Peyer's patch (tissue), 4 donors: ENCODE measurements around the gene FAM120B. TPM values are rescaled to one million over a fixed set of nuclear protein-coding genes. Genes with fewer than 3 reads are reported as not detected.
"Not testable (repeated sequence)": the region's sequence is repeated elsewhere in the genome, so short reads cannot be mapped to it uniquely, and the experiment has no call there.

Experiments used
- DNase-seq, 3 donors: peaks; one replicate each; pipeline ENCODE4 v3.0.0-alpha.2; 2017 to 2019
- H3K27ac ChIP-seq, 4 donors: fragments of 200-600 bp; sonication (generic); one replicate each; pipeline ENCODE4 v1.5.1; 2016 to 2019
- H3K27me3 ChIP-seq, 2 donors: fragments of 200-600 bp; sonication (generic); one replicate each; pipeline ENCODE4 v1.5.1; 2019
- H3K36me3 ChIP-seq, 3 donors: fragments of 200-600 bp; sonication (generic); one replicate each; pipeline ENCODE4 v1.5.1; 2016 to 2019
- H3K4me1 ChIP-seq, 4 donors: fragments of 200-600 bp; sonication (generic); one replicate each; pipeline ENCODE4 v1.5.1; 2016 to 2019
- H3K4me3 ChIP-seq, 4 donors: fragments of 200-600 bp; sonication (generic); 1 replicate in 3 of 4; 2 replicates in 1 of 4; pipeline ENCODE4 v1.5.1; 2016 to 2019; ENCODE audit warnings: mild to moderate bottlenecking in 1 of 4
- H3K9me3 ChIP-seq, 4 donors: fragments of 200-600 bp; sonication (generic); one replicate each; pipeline ENCODE4 v1.5.1; 2016 to 2019; ENCODE audit warnings: mild to moderate bottlenecking in 1 of 4
- POLR2A ChIP-seq, 2 donors: fragments of 450-650 bp; IDR thresholded peaks; one replicate each; pipeline ENCODE4 v1.5.1; 2017; ENCODE audit warnings: antibody characterized with exemption in 2 of 2, mild to moderate bottlenecking in 2 of 2, moderate library complexity in 2 of 2
- total RNA-seq, 4 donors: library from RNA; depleted of rRNA; stranded (reverse); fragments of >200 nt; gene quantifications; one replicate each; pipeline ENCODE4 v1.1.0, GENCODE V29; 2016
- TF ChIP-seq, protein P1 (sequence below), 6 experiments: fragments of 450-650 bp in 4 of 6; fragments of 200-600 bp in 2 of 6; sonication (generic) in 1 of 6; IDR thresholded peaks; one replicate each; pipeline ENCODE4 v1.5.1; 2017 to 2019; ENCODE audit warnings: antibody characterized with exemption in 6 of 6, mild to moderate bottlenecking in 3 of 6, moderate library complexity in 1 of 6

Gene FAM120B
- total RNA-seq, 4 donors from 2014 or later: 22.1 to 50.3 (median 38.1) TPM

DNA sequence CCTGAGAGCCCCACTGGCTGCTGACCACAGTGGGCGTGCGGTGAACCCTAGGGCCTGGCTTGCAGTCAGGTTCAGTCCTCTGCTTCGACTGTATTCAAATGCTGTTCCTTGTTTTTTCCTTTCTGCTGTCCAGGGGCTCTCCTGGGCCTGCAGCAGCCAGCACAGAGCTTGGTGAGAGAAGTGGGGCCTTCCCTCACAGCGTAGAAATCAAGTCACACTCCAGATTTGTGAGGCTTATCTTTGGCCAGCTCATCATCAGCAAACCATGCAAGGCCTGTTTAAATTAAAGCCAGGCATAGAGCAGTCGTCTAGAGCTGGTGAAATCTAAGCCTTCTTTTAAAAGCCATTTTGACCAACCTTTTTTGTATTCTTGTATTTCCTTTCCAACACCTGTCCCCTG is 8.4 kb downstream of the FAM120B start:
- TF ChIP-seq, protein P1, sequence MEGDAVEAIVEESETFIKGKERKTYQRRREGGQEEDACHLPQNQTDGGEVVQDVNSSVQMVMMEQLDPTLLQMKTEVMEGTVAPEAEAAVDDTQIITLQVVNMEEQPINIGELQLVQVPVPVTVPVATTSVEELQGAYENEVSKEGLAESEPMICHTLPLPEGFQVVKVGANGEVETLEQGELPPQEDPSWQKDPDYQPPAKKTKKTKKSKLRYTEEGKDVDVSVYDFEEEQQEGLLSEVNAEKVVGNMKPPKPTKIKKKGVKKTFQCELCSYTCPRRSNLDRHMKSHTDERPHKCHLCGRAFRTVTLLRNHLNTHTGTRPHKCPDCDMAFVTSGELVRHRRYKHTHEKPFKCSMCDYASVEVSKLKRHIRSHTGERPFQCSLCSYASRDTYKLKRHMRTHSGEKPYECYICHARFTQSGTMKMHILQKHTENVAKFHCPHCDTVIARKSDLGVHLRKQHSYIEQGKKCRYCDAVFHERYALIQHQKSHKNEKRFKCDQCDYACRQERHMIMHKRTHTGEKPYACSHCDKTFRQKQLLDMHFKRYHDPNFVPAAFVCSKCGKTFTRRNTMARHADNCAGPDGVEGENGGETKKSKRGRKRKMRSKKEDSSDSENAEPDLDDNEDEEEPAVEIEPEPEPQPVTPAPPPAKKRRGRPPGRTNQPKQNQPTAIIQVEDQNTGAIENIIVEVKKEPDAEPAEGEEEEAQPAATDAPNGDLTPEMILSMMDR (IDR thresholded peaks at IDR 0.05): no peak
- Histone ChIP-seq H3K36me3 (peaks cover 0 to 18% (median 0%) of the 10 kb centered on the region in 3 donors), H3K4me1 (peaks cover 0 to 16% (median 0%) of the 10 kb centered on the region in 4 donors), H3K27me3 (no peaks in the 10 kb centered on the region), H3K27ac (no peak overlapping the region), H3K9me3 (no peaks in the 10 kb centered on the region), H3K4me3 (no peak overlapping the region)
- DNase-seq: no peak

DNA sequence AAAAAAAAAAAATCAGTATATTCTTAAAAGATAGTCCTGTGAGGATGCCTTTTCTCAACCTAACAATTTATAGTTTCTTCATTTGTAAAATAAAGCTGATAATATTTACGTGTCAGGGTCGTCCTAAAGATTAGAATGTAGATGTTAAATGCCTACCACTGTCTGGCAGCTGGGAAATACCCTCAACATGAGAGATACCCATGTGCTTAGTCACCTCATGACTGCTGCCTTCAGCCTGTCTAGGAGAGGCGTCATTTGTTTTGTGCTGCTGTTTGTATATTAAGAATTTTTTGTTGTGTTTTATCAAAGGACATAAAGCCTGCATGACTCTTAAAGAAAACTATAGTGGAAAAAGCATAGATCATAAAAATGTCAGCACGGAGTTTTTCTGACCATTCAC is 9.5 kb downstream of the FAM120B start:
- Histone ChIP-seq H3K27ac (no peak overlapping the region), H3K9me3 (no peaks in the 10 kb centered on the region), H3K4me3 (no peak overlapping the region), H3K36me3 (peaks cover 0 to 18% (median 0%) of the 10 kb centered on the region in 3 donors), H3K27me3 (no peaks in the 10 kb centered on the region), H3K4me1 (peaks cover 0 to 5% (median 0%) of the 10 kb centered on the region in 4 donors)
- TF ChIP-seq, protein P1 (IDR thresholded peaks at IDR 0.05): no peak
- no peak for TF ChIP-seq POLR2A (IDR thresholded peaks at IDR 0.05)
- DNase-seq: no peak

DNA sequence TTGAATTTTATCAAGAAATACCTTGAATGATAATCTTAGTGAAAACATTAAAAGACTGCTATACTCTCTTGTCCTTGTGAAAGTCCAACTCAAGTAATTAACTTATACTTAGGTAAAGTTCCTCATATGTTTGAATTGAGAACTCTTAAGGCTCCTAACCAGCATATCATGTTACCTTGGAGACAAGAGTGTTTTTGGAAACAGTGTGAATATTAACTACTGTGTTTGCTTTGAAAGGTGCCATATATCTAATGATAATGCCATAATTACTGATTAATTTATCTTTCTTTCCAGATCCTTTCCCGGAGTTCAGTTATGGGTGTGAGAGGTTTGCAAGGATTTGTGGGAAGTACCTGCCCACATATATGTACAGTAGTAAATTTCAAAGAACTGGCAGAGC is 10.5 kb downstream of the FAM120B start:
- TF ChIP-seq POLR2A (IDR thresholded peaks at IDR 0.05): no peak
- TF ChIP-seq, protein P1 (IDR thresholded peaks at IDR 0.05): no peak
- Histone ChIP-seq H3K27me3 (no peaks in the 10 kb centered on the region), H3K36me3 (peaks cover 0 to 21% (median 0%) of the 10 kb centered on the region in 3 donors), H3K9me3 (no peaks in the 10 kb centered on the region), H3K27ac (no peak overlapping the region), H3K4me3 (no peak overlapping the region), H3K4me1 (peaks cover 0 to 5% (median 0%) of the 10 kb centered on the region in 4 donors)
- DNase-seq: no peak

DNA sequence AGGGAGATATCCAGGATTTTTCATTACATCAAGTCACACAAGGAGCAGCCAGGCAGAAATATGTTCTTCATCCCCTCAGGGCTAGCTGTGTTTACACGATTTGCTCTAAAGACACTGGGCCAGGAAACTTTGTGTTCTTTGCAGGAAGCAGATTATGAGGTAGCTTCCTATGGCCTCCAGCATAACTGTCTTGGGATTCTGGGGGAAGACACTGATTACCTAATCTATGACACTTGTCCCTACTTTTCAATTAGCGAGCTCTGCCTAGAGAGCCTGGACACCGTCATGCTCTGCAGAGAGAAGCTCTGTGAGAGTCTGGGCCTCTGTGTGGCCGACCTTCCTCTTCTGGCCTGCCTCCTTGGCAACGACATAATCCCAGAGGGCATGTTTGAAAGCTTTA is 11.2 kb downstream of the FAM120B start:
- H3K36me3 ChIP-seq: peaks cover 0 to 26% (median 0%) of the 10 kb centered on the region in 3 donors
- no peak overlapping the region for H3K27ac ChIP-seq
- peaks cover 0 to 3% (median 0%) of the 10 kb centered on the region in 4 donors for H3K4me1 ChIP-seq
- H3K9me3 ChIP-seq: no peaks in the 10 kb centered on the region
- no peaks in the 10 kb centered on the region for H3K27me3 ChIP-seq
- H3K4me3 ChIP-seq: no peak overlapping the region
- TF ChIP-seq POLR2A (IDR thresholded peaks at IDR 0.05): no peak
- TF ChIP-seq, protein P1 (IDR thresholded peaks at IDR 0.05): no peak
- no peak for DNase-seq

DNA sequence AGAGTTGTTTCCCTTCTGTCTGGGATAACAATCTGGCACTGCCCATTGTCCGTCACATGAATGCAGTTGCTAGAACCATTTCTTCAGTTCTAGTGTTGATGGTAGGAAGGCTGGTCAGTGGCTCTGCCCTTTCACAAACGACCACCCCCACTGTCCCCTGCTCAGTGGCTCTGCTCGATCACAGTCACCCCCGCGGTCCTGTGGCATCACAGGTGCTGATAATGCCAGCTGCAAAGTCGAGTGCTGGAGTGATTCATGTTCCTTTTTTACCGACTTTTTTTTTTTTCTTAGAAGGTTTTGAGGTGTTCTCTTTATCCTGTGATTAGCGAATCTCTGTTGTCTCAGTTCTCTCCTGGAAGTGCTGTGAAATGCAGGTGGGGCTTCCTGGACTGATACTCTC is 22.8 kb downstream of the FAM120B start:
- DNase-seq: no peak
- Histone ChIP-seq H3K27me3 (no peaks in the 10 kb centered on the region), H3K4me1 (no peaks in the 10 kb centered on the region), H3K9me3 (no peaks in the 10 kb centered on the region), H3K4me3 (no peak overlapping the region), H3K27ac (no peak overlapping the region), H3K36me3 (peaks cover 0 to 95% (median 0%) of the 10 kb centered on the region in 3 donors)
- no peak for TF ChIP-seq POLR2A (IDR thresholded peaks at IDR 0.05)
- TF ChIP-seq, protein P1 (IDR thresholded peaks at IDR 0.05): no peak

DNA sequence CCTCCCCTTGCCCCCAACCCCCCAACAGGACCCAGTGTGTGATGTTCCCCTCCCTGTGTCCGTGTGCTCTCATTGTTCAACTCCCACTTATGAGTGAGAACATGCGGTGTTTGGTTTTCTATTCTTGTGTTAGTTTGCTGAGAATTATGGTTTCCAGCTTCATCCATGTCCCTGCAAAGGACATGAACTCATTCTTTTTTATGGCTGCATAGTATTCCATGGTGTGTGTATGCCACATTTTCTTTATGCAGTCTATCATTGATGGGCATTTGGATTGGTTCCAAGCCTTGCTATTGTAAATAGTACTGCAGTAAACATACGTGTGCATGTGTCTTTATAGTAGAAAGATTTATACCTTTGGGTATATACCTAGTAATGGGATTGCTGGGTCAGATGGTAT is 28.6 kb downstream of the FAM120B start:
- not testable (repeated sequence) for DNase-seq, H3K4me1 ChIP-seq, H3K27ac ChIP-seq, H3K4me3 ChIP-seq, H3K27me3 ChIP-seq, H3K9me3 ChIP-seq
- H3K36me3 ChIP-seq: peaks cover 0 to 49% (median 0%) of the 10 kb centered on the region in 3 donors
